Fibroblast of pulmonary artery (primary cell): ENCODE measurements around the gene DDIT3.

Source experiments
- DNase-seq: peaks from one replicate; pipeline ENCODE4 v3.0.0-alpha.2; 2010; ENCODE audit warnings: low read depth
- H3K4me3 ChIP-seq: replicated peaks from 2 replicates; pipeline ENCODE4 v1.5.1; 2011; ENCODE audit warnings: low read depth, mild to moderate bottlenecking, control low read depth, low read length, moderate library complexity
- TF ChIP-seq, protein P1 (sequence below): IDR thresholded peaks from 2 replicates; pipeline ENCODE4 v1.5.1; 2011; ENCODE audit warnings: mild to moderate bottlenecking, control low read depth, low read length, inconsistent platforms; ENCODE audit errors: missing control alignments

DDIT3 gene

DNA sequence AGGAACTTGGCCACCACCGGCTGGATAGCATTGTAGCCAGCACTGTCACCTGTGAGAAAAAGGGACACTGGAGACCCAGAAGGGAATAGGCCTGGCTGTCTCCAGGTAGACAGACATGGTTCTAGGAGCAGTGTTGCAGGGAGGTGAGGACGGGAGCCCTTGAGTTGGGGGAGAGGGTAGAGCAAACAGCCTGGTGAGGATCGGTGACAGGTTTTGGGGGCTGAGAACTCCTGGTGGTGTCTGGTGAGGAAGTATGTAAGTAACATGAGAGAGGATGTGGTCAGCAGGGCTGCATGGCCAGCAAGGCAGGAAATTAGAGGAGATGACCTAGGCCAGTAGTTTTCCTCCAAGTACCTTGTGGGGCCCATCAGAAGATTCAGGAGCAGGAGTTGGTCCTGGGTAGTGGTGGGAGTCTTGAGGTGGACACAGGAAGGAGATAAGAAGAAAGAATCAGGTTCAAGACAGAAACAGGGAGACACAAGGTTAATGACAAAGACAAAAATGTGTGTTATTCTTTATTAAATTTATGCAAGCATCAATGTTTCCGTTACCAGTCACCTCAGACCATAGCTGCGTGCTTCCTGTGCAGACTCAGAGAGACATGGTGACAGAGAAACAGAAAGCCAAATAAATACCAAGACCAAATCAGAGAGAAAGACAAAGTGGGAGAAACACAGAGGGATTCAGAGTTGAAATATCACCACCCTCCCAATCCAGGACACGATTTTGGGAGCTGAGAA is 40.8 kb downstream of the DDIT3 start, which contains the start of gene ARHGAP9:
TSS of gene ARHGAP9 (minus strand) at position 491 of the 740 bp plus-strand sequence. CDS start at position 31, 460 bp downstream.
- TF ChIP-seq, protein P1, sequence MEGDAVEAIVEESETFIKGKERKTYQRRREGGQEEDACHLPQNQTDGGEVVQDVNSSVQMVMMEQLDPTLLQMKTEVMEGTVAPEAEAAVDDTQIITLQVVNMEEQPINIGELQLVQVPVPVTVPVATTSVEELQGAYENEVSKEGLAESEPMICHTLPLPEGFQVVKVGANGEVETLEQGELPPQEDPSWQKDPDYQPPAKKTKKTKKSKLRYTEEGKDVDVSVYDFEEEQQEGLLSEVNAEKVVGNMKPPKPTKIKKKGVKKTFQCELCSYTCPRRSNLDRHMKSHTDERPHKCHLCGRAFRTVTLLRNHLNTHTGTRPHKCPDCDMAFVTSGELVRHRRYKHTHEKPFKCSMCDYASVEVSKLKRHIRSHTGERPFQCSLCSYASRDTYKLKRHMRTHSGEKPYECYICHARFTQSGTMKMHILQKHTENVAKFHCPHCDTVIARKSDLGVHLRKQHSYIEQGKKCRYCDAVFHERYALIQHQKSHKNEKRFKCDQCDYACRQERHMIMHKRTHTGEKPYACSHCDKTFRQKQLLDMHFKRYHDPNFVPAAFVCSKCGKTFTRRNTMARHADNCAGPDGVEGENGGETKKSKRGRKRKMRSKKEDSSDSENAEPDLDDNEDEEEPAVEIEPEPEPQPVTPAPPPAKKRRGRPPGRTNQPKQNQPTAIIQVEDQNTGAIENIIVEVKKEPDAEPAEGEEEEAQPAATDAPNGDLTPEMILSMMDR: no peak
- DNase-seq: no peak

DNA sequence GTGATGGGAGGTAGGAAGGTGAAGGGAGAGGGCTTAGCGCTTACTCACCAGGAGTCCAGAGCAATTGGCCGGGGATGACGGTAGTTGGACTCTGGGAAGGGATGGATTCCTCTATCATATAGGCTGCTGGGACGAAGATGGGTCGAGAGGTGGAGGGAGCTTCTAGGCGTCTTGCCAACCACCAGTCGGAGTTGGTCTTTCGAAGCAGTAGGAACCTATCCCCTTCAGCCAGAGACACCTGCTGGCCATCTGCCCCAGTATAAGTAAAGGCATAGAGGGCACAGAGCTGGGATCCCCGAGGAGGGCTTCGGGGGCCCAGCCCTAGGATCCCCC is 41.3 kb downstream of the DDIT3 start:
- H3K4me3 ChIP-seq: no peak overlapping the region
- DNase-seq: no peak
- TF ChIP-seq, protein P1: no peak

More for the DNA sequence above, 40.8 kb downstream of the DDIT3 start, which contains the start of gene ARHGAP9:
- no peak within 1 kb of the TSS for H3K4me3 ChIP-seq

DNA sequence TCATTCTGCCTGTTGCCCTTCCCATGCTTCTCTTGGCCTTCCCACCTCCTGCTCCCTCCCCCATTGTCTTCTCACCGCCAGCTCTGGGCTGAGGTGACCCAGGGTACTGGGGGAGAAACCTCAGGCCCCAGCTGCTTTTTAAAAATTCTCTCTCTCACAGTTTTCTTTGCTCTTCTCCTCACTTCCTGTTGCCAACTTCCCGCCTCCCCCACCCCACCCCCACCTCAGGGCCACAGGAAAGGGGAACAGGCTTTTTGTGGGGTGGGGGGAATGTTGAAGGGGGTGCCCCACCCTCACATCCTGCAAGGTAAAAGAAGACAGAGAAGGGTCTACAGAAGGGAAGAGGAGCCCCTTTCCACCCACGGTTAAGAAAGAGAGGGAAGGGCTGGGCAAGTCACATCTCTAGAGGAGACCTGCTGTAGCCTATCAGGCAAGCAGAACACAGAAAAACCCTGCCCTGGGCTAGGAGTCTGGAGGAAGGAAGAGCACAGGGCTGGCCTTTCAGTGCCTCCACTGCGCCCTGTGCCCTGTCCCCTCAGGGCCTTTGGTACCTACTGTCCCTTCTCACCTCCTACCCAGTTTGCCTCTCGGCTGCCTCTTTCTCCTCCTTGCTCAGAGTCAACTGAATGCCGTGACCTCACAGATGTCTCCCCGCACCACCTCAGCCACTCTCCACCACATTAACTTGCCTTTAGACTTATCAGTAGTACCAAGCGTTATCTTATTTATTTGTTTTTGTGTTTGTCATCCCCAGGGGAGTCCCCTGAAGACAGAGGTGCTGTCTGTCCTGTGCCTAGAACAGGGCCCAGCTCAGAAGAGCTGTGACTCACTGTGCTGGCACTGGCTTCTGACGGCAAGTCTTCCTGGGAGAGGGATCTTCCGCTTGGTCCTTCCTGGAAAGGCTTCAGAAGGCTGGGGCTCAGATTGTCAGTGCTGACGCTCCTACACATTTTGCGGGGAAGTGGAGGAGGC is 42.3 kb downstream of the DDIT3 start:
- TF ChIP-seq, protein P1: no peak
- peak; percentile 82 for DNase-seq
- no peak overlapping the region for H3K4me3 ChIP-seq

DNA sequence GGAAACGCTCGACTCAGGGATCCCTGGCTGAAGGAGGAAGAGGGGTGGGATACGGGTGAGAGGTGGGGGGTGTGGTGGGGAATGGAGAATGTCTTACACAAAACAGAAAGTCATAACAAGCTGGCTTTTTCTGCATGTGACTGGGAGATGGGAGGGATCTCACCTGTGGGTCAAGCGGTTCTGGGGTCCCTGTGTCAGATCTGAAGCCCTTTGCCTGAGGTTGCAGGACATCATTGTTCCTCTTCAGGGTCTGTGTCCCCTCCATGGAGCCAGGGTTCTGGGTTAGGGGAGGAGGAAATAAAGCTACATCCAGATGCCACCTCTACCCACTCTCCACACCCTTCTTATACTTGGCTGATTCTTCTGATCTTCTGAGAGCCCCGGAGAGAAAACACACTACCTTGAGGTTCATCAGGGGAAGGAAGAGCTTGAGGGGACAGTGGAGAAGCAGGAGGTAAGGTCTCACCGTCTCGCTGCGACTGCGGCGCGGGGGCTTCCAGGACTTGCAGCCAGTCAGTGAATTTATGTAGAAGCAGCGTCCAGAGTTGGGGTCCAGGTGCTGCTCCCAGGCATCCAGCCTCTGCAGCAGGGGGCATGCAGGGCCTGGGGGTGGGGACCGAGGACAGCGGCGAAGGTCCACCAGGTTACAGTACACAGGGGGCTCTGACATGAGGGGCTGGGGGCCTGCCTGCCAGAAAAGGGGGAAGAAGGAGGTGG is 43.2 kb downstream of the DDIT3 start:
- DNase-seq: no peak
- no peak overlapping the region for H3K4me3 ChIP-seq
- TF ChIP-seq, protein P1: no peak

DNA sequence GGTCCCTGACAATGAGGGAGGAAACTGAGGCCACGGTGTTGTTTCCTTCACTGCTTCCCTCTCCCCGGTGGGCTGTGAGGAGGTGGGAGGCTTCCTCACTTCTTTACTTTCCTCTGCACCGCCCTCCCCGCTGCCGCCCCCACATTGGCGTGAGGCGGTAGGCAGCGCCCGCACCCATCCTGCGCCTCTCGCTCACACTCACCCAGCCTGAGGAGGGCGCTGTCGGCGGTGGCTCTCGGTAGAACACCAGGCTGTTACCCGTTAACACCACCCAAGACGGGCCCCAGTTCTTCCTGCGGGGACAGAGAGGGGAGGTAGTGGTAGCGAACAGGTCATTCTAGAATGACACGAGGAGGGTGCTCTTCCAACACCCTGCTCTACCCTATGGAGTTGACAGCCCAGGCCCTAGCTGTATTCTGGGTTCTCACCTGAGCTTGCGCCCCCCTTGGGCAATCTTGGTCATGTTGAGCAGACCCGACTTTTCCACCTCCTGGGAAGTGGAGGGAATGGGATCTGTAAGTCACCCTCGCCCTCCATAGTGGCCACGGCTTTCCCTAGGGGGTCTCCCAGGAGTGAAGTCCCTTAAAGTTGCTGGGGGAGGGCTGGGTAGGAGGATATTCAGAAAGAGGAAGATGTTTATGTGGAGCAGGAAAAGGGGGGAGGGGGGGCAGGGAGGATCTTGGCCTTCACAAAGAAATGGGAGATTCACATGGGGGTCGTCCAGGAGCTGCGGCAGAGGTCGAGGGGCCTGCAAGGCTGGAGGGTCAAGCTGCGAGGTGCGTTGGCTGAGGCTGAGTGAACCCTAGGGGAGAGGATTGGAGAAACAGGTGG is 43.9 kb downstream of the DDIT3 start:
- DNase-seq: no peak
- TF ChIP-seq, protein P1: no peak
- no peak overlapping the region for H3K4me3 ChIP-seq
